Mammary epithelial cell (primary cell): Measurements from ENCODE around the gene CABP7.

Experiments
- EZH2 ChIP-seq: IDR thresholded peaks from 2 replicates; pipeline ENCODE4 v1.6.1; 2012; ENCODE audit warnings: low read length, inconsistent platforms, borderline replicate concordance
- TF ChIP-seq, protein P1 (sequence below), 2 donors: IDR thresholded peaks in 1 of 2; conservative IDR thresholded peaks in 1 of 2; 2 replicates each; pipeline ENCODE4 v1.5.1; 2011 to 2012; ENCODE audit warnings: inconsistent platforms in 2 of 2, low read length in 2 of 2, mild to moderate bottlenecking in 2 of 2, control low read depth in 1 of 2, low read depth in 1 of 2; ENCODE audit not compliant: insufficient read depth in 1 of 2; ENCODE audit errors: extremely low read depth in 1 of 2

DNA sequence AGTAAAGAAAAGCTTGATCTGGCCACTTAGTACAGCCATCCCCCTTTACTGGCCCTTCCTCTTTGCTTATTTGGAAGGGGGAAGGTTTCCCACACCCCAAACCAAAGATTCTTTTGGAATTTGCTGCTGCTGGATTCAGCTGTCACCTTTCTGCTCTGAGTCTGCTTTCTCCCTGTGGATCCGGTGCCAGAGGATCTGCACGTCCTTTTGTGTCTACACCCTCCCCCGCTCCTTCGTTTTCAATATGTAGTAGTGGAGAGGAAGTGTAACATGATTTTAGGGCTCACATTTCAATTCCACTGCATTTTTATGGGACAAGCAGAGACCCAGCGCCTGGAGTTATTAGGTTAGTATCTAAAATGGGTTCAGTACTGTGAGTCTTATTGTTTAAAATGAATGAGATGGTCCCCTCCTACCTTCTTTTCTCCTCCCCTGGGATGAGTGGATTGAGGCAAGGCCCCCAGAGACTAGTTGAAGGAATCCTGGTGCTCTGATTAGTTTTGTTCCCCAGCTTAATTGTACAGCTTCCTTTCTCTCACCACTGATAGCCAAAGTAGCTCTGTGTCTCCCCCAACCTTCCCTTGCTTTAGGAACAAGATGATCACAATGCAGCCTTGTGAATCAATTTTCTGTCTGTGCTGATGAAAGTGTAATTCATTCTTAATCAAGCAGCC is 30.5 kb upstream of the CABP7 start:
- TF ChIP-seq, protein P1, sequence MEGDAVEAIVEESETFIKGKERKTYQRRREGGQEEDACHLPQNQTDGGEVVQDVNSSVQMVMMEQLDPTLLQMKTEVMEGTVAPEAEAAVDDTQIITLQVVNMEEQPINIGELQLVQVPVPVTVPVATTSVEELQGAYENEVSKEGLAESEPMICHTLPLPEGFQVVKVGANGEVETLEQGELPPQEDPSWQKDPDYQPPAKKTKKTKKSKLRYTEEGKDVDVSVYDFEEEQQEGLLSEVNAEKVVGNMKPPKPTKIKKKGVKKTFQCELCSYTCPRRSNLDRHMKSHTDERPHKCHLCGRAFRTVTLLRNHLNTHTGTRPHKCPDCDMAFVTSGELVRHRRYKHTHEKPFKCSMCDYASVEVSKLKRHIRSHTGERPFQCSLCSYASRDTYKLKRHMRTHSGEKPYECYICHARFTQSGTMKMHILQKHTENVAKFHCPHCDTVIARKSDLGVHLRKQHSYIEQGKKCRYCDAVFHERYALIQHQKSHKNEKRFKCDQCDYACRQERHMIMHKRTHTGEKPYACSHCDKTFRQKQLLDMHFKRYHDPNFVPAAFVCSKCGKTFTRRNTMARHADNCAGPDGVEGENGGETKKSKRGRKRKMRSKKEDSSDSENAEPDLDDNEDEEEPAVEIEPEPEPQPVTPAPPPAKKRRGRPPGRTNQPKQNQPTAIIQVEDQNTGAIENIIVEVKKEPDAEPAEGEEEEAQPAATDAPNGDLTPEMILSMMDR (conservative IDR thresholded peaks at IDR 0.05 in 1 of 2, IDR thresholded peaks at IDR 0.05 in 1 of 2; ENCODE audit: extremely low read depth in 1 of 2, insufficient read depth in 1 of 2, low read depth in 1 of 2, low read length in 2 of 2): no peak
- no peak for TF ChIP-seq EZH2
